Activated CD8-positive, alpha-beta memory T cell treated with anti-CD3 and anti-CD28 coated beads, Interleukin-2, amount 10 ng/mL, durations not matched to agents 7 days and 5 days (primary cell): Measurements from ENCODE around the gene RBMY1B. TPM values are rescaled to one million over a fixed set of nuclear protein-coding genes. Genes with fewer than 3 reads are reported as not detected.
"Not testable (repeated sequence)": the region's sequence is repeated elsewhere in the genome, so short reads cannot be mapped to it uniquely, and the experiment has no call there.

Source experiments
- ATAC-seq: fragments of 150-1000 bp; cut with Tn5 transposase; one replicate; pipeline ENCODE4 v1.10.0; 2021; ENCODE audit warnings: moderate library complexity
- CTCF ChIA-PET: fragments of 350-600 bp; sonication (Branson Sonifier 250); formaldehyde crosslinking; loops from one replicate; lab custom pipeline; 2021; ENCODE audit warnings: antibody characterized with exemption; lab: Charles Lee
- DNase-seq: peaks from one replicate; pipeline ENCODE4 v3.0.0-alpha.2; 2020
- H3K27ac Mint-ChIP-seq: one replicate; pipeline ENCODE4 v1.8.0; 2021; ENCODE audit warnings: mild to moderate bottlenecking, mixed read lengths
- H3K27me3 Mint-ChIP-seq: one replicate; pipeline ENCODE4 v1.8.0; 2021; ENCODE audit warnings: mixed read lengths
- H3K36me3 Mint-ChIP-seq: one replicate; pipeline ENCODE4 v1.8.0; 2021; ENCODE audit warnings: mild to moderate bottlenecking, mixed read lengths
- H3K4me1 Mint-ChIP-seq: one replicate; pipeline ENCODE4 v1.8.0; 2021; ENCODE audit warnings: mixed read lengths
- H3K4me3 Mint-ChIP-seq: one replicate; pipeline ENCODE4 v1.8.0; 2021; ENCODE audit warnings: mild to moderate bottlenecking, moderate library complexity, mixed read lengths
- H3K9me3 Mint-ChIP-seq: one replicate; pipeline ENCODE4 v1.8.0; 2022; ENCODE audit warnings: low read depth, mixed read lengths
- total RNA-seq, 2 experiments: library from RNA; stranded (reverse); gene quantifications; one replicate each; pipeline ENCODE4 v1.2.3, GENCODE V29; 2021

Gene RBMY1B
- not detected for total RNA-seq

- H3K27me3 Mint-ChIP-seq, H3K9me3 Mint-ChIP-seq, ATAC-seq, CTCF ChIA-PET, DNase-seq, H3K4me3 Mint-ChIP-seq, H3K4me1 Mint-ChIP-seq, H3K27ac Mint-ChIP-seq, H3K36me3 Mint-ChIP-seq: not testable (repeated sequence)
These were observed at the start of gene RBMY1B for GRCh38 chrY:21511038-21511437. Gene RBMY1B (plus strand): TSS chrY:21511338. CDS start chrY:21513351, 2,013 bp downstream.

GRCh38 chrY:21462915-21463314 is 48.2 kb upstream of the RBMY1B start:
- H3K9me3 Mint-ChIP-seq, H3K27ac Mint-ChIP-seq, H3K4me3 Mint-ChIP-seq, CTCF ChIA-PET, H3K27me3 Mint-ChIP-seq, H3K36me3 Mint-ChIP-seq, ATAC-seq, H3K4me1 Mint-ChIP-seq, DNase-seq: not testable (repeated sequence)

- CTCF ChIA-PET = no interaction called here
- Mint-ChIP-seq H3K4me3 (no peak overlapping the region), H3K4me1 (no peaks in the 10 kb centered on the region), H3K27me3 (no peaks in the 10 kb centered on the region), H3K27ac (no peak overlapping the region), H3K9me3 (no peaks in the 10 kb centered on the region), H3K36me3 (no peaks in the 10 kb centered on the region)
- DNase-seq = no peak
- ATAC-seq = no peak
These were observed 28.2 kb upstream of the RBMY1B start for GRCh38 chrY:21482967-21483366.

- ATAC-seq, H3K27me3 Mint-ChIP-seq, H3K4me1 Mint-ChIP-seq, H3K4me3 Mint-ChIP-seq, DNase-seq, CTCF ChIA-PET, H3K9me3 Mint-ChIP-seq, H3K27ac Mint-ChIP-seq, H3K36me3 Mint-ChIP-seq: not testable (repeated sequence)
These were observed 23.4 kb downstream of the RBMY1B start, which contains the start of gene RBMY1A1 for GRCh38 chrY:21534579-21534978. Gene RBMY1A1 (plus strand): TSS chrY:21534879. CDS start chrY:21536892, 2,013 bp downstream.

- H3K9me3 Mint-ChIP-seq, H3K4me1 Mint-ChIP-seq, CTCF ChIA-PET, H3K36me3 Mint-ChIP-seq, DNase-seq, H3K27me3 Mint-ChIP-seq, ATAC-seq, H3K4me3 Mint-ChIP-seq, H3K27ac Mint-ChIP-seq: not testable (repeated sequence)
These were observed 48.3 kb downstream of the RBMY1B start for GRCh38 chrY:21559316-21559984.

Other genes with a start within 250 kb of the RBMY1B start
- gene RBMY1A1, start 23.5 kb downstream of the RBMY1B start, total RNA-seq = not detected